Loucy (cell line): ENCODE measurements around the gene PAN3.

Source experiments
- EZH2phosphoT487 ChIP-seq: fragments of 200-600 bp; IDR thresholded peaks from 2 replicates; pipeline ENCODE4 v1.6.1; 2018; ENCODE audit warnings: antibody characterized with exemption, mild to moderate bottlenecking, moderate library complexity, borderline replicate concordance
- TF ChIP-seq, protein P1 (sequence below): fragments of 200-600 bp; sonication (generic); conservative IDR thresholded peaks from 2 replicates; pipeline ENCODE4 v1.5.1; 2014; ENCODE audit warnings: mild to moderate bottlenecking, antibody characterized with exemption, low read length

DNA sequence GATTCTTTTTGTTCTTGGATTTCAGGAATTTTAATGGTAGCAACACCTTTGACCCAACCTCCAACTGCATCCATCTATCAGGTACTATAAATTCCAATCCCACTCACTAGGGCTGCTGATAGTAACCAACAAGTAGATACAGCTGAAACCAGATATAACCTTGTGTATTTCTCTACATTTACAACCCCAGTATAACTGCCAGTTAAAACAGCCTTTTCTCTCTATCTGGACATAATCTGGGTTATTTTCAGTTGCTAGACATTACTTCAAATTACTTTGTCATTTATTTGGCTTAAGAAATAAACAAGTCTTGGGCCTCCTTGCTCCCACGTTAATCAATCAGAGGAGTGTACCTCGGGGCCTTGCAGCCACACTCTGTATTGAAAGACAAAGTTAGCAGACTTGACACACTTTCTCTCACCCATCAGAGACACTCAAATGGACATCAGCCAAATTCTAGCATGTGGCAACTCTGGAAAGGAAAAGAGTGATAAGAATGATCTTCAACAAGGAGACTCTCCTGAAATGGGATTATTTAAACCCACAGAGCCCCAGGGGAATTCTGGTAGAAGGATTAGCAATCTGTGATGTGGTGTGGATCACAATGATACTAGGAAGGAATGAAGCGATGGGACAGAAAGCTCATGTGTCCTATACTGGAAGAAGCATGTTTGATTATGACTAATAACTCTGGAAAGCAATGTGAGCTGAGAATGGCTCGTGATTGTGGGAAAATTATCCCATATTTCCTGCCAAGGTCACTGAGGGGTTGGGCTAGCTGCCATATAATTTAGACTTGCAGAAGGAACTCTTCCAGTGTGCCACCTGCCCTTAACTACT, 199.0 kb downstream of the PAN3 start:
- TF ChIP-seq, protein P1, sequence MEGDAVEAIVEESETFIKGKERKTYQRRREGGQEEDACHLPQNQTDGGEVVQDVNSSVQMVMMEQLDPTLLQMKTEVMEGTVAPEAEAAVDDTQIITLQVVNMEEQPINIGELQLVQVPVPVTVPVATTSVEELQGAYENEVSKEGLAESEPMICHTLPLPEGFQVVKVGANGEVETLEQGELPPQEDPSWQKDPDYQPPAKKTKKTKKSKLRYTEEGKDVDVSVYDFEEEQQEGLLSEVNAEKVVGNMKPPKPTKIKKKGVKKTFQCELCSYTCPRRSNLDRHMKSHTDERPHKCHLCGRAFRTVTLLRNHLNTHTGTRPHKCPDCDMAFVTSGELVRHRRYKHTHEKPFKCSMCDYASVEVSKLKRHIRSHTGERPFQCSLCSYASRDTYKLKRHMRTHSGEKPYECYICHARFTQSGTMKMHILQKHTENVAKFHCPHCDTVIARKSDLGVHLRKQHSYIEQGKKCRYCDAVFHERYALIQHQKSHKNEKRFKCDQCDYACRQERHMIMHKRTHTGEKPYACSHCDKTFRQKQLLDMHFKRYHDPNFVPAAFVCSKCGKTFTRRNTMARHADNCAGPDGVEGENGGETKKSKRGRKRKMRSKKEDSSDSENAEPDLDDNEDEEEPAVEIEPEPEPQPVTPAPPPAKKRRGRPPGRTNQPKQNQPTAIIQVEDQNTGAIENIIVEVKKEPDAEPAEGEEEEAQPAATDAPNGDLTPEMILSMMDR = no peak
- TF ChIP-seq EZH2phosphoT487 = no peak
